Measurements from ENCODE around the gene ZNF664. TPM values are rescaled to one million over a fixed set of nuclear protein-coding genes. Genes with fewer than 3 reads are reported as not detected.
A peak's percentile ranks its signal among the peaks of the same experiment; 100 is the strongest.

ZNF664 gene
- total and polyA plus RNA-seq, 2 experiments from 2014 or later, result 40.5 to 115 TPM

GRCh38 chr12:123935956-123936355 is 37.1 kb upstream of the ZNF664 start:
- H3K4me3 ChIP-seq, result no peak overlapping the region
- no peaks in the 10 kb centered on the region for H3K9me3 ChIP-seq (ENCODE audit: low read depth)
- H3K27ac ChIP-seq, result no peak overlapping the region
- TF ChIP-seq CTCF (IDR thresholded peaks at IDR 0.05; ENCODE audit: low read depth, low read length), result no peak
- H3K4me1 ChIP-seq (ENCODE audit: low read depth), result no peaks in the 10 kb centered on the region
- no peaks in the 10 kb centered on the region for H3K27me3 ChIP-seq
- H3K36me3 ChIP-seq, result peaks cover 16% of the 10 kb centered on the region
- no peak for DNase-seq (ENCODE audit: low read depth in 1 of 2, low spot score in 1 of 2)

GRCh38 chr12:123936471-123936870 is 36.5 kb upstream of the ZNF664 start:
- H3K27ac ChIP-seq, result no peak overlapping the region
- TF ChIP-seq CTCF (IDR thresholded peaks at IDR 0.05; ENCODE audit: low read depth, low read length), result no peak
- DNase-seq (ENCODE audit: low read depth in 1 of 2, low spot score in 1 of 2), result no peak

GRCh38 chr12:123936956-123937706 is 35.9 kb upstream of the ZNF664 start:
- Histone ChIP-seq H3K4me3 (no peak overlapping the region), H3K36me3 (peaks cover 16% of the 10 kb centered on the region), H3K4me1 (ENCODE audit: low read depth) (no peaks in the 10 kb centered on the region), H3K9me3 (ENCODE audit: low read depth) (no peaks in the 10 kb centered on the region), H3K27ac (no peak overlapping the region), H3K27me3 (no peaks in the 10 kb centered on the region)
- DNase-seq (ENCODE audit: low read depth in 1 of 2, low spot score in 1 of 2), result no peak
- no peak for TF ChIP-seq CTCF (IDR thresholded peaks at IDR 0.05; ENCODE audit: low read depth, low read length)

More at GRCh38 chr12:123936471-123936870, 36.5 kb upstream of the ZNF664 start:
- H3K4me3 ChIP-seq, result no peak overlapping the region
- peaks cover 16% of the 10 kb centered on the region for H3K36me3 ChIP-seq
- no peaks in the 10 kb centered on the region for H3K9me3 ChIP-seq (ENCODE audit: low read depth)
- H3K4me1 ChIP-seq (ENCODE audit: low read depth), result no peaks in the 10 kb centered on the region
- no peaks in the 10 kb centered on the region for H3K27me3 ChIP-seq

GRCh38 chr12:123937707-123938591 is 35.1 kb upstream of the ZNF664 start:
- Histone ChIP-seq H3K27me3 (no peaks in the 10 kb centered on the region), H3K36me3 (peaks cover 22% of the 10 kb centered on the region), H3K4me3 (no peak overlapping the region), H3K9me3 (ENCODE audit: low read depth) (no peaks in the 10 kb centered on the region), H3K4me1 (ENCODE audit: low read depth) (no peaks in the 10 kb centered on the region), H3K27ac (no peak overlapping the region)
- no peak for TF ChIP-seq CTCF (IDR thresholded peaks at IDR 0.05; ENCODE audit: low read depth, low read length)
- no peak for DNase-seq (ENCODE audit: low read depth in 1 of 2, low spot score in 1 of 2)

GRCh38 chr12:123938679-123939480 is 34.1 kb upstream of the ZNF664 start:
- Histone ChIP-seq H3K36me3 (peaks cover 27% of the 10 kb centered on the region), H3K4me1 (ENCODE audit: low read depth) (no peaks in the 10 kb centered on the region), H3K27me3 (no peaks in the 10 kb centered on the region), H3K27ac (no peak overlapping the region), H3K4me3 (no peak overlapping the region), H3K9me3 (ENCODE audit: low read depth) (no peaks in the 10 kb centered on the region)
- TF ChIP-seq CTCF (IDR thresholded peaks at IDR 0.05; ENCODE audit: low read depth, low read length), result peak; percentile 44
- peak; percentile 10 to 32 for DNase-seq (ENCODE audit: low read depth in 1 of 2, low spot score in 1 of 2)
